Stimulated activated memory B cell treated with anti-CD40 and anti-IgM and Interleukin-4, amounts not matched to agents 10 μg/mL and 1 μg/mL and 100 μg/mL, for 72 hours (primary cell): ENCODE data around the gene ANKRD16.
A peak's percentile ranks its signal among the peaks of the same experiment; 100 is the strongest.

Source experiments
- ATAC-seq: fragments of 150-1000 bp; cut with Tn5 transposase; 2 replicates; pipeline ENCODE4 v1.10.0; 2021
- H3K27ac Mint-ChIP-seq: one replicate; pipeline ENCODE4 v1.8.0; 2022; ENCODE audit warnings: mild to moderate bottlenecking, mixed read lengths
- H3K27me3 Mint-ChIP-seq: one replicate; pipeline ENCODE4 v1.8.0; 2022; ENCODE audit warnings: mixed read lengths
- H3K36me3 Mint-ChIP-seq: one replicate; pipeline ENCODE4 v1.8.0; 2022; ENCODE audit warnings: mixed read lengths
- H3K4me1 Mint-ChIP-seq: one replicate; pipeline ENCODE4 v1.8.0; 2022; ENCODE audit warnings: mixed read lengths
- H3K4me3 Mint-ChIP-seq: one replicate; pipeline ENCODE4 v1.8.0; 2022; ENCODE audit warnings: mild to moderate bottlenecking, moderate library complexity, mixed read lengths
- H3K9me3 Mint-ChIP-seq: one replicate; pipeline ENCODE4 v1.8.0; 2022; ENCODE audit warnings: mixed read lengths

The ANKRD16 gene

DNA sequence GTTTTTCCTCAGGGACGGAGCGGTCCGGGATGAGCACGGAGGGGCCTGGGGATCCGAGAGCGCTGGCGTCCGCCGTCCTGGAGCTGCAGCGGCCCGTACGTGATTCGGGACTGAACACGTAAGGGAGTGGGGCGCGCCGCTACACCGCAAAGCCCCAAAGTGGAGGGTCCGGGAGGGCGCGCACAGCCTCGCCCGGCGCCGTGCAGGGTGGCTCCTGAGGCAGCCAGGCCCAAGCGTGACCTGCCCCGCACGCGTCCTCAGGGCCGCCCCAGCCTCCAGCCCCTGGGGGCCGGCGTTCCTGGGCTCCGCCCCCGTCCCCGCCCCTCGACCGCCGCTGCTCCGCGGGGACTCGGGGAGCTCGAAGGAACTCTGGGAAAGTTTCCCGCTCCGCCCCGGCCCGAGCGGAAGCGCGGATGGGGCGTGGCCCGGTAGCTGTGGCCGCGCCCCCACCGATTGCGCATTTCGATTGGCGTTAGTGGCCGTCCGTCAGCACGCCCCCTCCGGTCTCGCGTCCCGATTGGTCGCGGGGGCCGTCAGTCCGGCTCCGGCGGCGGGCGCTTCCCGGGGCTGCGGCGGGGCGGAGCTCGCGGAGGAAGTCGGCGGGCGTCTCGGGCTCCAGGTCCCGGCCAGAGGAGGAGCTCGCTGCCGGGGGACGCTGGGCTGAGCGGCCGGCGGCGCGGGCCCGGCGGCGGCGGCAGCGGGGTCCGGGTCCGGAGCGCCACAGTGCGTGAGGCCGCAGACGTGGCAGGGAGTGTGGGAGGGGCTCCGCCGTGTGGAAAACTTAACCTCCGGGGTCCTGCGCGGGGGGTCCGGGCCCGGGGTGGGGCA is at the start of gene ANKRD16, which contains the start of gene FBH1:
Gene ANKRD16 (minus strand): TSS at position 270 of the 828 bp plus-strand sequence. CDS start 539 bp downstream, outside the sequence.
Gene FBH1 (plus strand): TSS at position 620 of the 828 bp plus-strand sequence. CDS start 103 bp downstream, at position 723.
- H3K36me3 Mint-ChIP-seq: peaks cover 35% of the 10 kb centered on the region
- ATAC-seq: peak; percentile 95
- no peaks in the 10 kb centered on the region for H3K9me3 Mint-ChIP-seq
- H3K4me1 Mint-ChIP-seq: peaks cover 56% of the 10 kb centered on the region
- H3K4me3 Mint-ChIP-seq: peak within 1 kb of the TSS; percentile 85
- no peaks in the 10 kb centered on the region for H3K27me3 Mint-ChIP-seq
- H3K27ac Mint-ChIP-seq: peak within 1 kb of the TSS; percentile 79

DNA sequence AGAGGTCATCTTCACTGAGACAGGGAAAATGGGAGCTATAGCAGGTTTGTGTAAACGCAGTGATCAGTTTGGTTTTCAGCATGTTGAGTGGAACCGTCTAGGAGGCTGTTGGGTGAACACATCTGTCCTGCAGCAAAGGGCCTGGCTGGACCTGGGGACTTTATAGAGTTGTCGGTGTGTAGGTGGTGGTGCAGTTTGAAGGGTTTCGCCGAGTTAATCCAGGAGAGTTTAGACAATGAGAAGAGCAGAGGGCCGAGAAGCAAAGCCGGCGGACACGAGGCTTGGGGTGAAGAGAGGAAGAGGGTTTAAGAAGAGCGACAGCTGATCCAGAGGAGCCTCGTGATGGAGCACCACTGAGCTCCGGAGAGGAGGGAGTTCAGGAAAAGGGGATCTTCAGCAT is 48.6 kb upstream of the ANKRD16 start:
- Mint-ChIP-seq H3K27me3 (no peaks in the 10 kb centered on the region), H3K27ac (no peak overlapping the region), H3K36me3 (peaks cover 42% of the 10 kb centered on the region), H3K9me3 (no peaks in the 10 kb centered on the region), H3K4me3 (no peak overlapping the region), H3K4me1 (no peaks in the 10 kb centered on the region)
- ATAC-seq: no peak

DNA sequence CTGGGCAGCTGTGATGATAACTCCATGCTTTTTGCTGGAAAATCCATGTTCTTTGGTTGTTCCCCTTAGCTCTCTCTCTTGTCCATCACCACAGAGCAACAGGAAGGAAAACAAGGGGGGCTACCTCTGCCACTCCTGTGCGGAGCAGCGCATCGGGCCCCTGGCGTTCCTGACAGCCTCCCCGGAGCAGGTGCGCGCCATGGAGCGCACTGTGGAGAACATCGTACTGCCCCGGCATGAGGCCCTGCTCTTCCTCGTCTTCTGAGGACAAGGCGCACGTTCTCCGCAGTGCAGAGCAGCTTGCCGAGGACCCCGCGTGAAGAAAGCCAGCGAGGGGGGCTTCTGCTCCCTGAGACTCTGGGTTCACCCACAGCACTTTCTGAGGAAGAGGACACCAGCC is 47.3 kb upstream of the ANKRD16 start:
- H3K27ac Mint-ChIP-seq: no peak overlapping the region
- ATAC-seq: no peak
- no peaks in the 10 kb centered on the region for H3K9me3 Mint-ChIP-seq
- H3K4me1 Mint-ChIP-seq: no peaks in the 10 kb centered on the region
- no peak overlapping the region for H3K4me3 Mint-ChIP-seq
- H3K27me3 Mint-ChIP-seq: no peaks in the 10 kb centered on the region
- peaks cover 51% of the 10 kb centered on the region for H3K36me3 Mint-ChIP-seq

DNA sequence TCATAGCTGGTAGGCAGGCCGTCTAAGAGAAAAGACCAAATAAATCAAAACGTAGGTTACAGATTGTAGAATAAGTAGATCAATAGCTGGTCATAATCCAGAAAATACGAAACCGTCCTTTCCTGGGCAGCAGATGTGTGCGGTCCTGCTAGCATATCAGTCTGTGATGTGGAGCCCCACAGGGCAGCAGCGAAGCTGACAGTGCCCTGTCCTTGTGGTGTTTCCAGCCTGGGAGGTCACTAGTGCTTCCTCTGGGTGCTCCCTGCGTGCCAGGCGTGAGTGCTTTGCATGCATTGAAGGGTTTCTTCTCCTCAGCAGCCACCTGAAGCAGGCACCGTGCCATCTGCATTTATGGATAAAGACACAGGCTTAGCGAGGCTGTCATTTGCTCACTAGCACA is 45.9 kb upstream of the ANKRD16 start:
- Mint-ChIP-seq H3K27ac (no peak overlapping the region), H3K27me3 (no peaks in the 10 kb centered on the region), H3K36me3 (peaks cover 62% of the 10 kb centered on the region), H3K4me1 (no peaks in the 10 kb centered on the region), H3K9me3 (no peaks in the 10 kb centered on the region), H3K4me3 (no peak overlapping the region)
- no peak for ATAC-seq

DNA sequence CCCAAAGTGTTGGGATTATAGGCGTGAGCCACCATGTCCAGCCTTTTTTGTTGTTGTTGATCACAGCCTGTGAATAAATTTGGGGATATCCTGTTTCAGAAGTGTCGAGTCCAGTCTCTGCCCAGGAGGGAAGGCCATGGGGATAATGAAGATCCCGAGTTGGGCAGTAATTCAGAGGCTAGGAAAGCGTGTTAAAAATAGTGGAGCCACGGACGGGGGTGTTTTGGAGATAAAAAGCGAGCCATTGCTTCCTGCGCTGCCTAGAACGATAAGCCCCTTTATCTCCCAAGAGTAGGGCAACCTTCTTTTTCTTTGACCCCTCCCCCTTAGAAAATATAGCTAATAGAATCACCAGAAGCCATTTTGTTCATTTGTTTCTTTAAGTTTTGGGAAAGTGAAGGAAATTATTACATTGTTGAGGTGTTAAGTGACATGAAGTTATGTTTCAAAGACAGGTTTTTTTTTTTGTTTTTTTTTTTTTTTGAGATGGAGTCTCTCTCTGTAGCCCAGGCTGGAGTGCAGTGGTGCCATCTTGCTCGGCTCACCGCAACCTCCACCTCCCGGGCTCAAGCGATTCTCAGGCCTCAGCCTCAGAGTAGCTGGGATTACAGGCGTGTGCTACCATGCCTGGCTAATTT is 44.3 kb upstream of the ANKRD16 start:
- Mint-ChIP-seq H3K27ac (no peak overlapping the region), H3K4me1 (no peaks in the 10 kb centered on the region), H3K9me3 (no peaks in the 10 kb centered on the region), H3K27me3 (no peaks in the 10 kb centered on the region), H3K36me3 (peaks cover 70% of the 10 kb centered on the region), H3K4me3 (no peak overlapping the region)
- ATAC-seq: no peak

DNA sequence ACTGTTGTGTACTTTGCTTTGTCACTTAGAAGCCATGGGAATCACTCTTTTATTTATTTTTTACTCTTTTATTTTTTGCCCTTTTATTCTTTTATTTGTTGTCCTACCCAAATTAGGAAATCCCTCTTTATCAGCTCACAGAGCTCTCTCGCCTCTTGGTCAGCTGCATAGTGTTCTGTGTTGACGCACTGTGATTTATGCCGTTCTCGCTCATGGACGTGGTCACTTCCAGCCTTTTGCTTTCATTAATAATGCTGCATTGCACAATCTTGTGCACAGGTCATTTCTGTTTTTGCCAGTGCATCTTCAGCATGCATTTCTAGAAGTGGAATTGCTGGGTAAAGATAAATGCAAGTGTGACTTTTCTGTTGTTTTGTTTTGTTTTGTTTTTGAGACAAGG is 42.7 kb upstream of the ANKRD16 start:
- Mint-ChIP-seq H3K27me3 (no peaks in the 10 kb centered on the region), H3K4me3 (no peak overlapping the region), H3K36me3 (peaks cover 65% of the 10 kb centered on the region), H3K4me1 (no peaks in the 10 kb centered on the region), H3K27ac (no peak overlapping the region), H3K9me3 (no peaks in the 10 kb centered on the region)
- no peak for ATAC-seq

DNA sequence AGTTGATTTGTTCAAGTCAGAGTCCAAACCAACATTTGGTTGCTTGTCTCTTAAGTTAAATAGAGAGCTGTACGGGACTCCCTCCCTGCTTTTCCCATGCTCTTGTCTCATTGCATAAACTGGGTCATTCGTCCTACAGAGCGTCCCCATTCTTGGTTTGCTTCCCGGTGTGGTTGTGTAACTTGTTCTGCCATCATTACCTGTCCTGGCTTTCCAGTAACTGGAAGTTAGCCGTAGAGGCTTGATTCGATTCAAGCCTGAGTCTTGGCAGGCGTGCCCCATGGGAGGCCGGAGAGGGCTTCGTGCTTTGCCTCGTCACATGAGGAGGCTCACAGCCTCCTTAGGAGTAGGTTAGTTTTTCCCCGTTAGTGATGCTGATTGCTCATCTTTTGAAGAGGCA is 40.6 kb upstream of the ANKRD16 start:
- peaks cover 64% of the 10 kb centered on the region for H3K36me3 Mint-ChIP-seq
- no peak for ATAC-seq
- H3K4me3 Mint-ChIP-seq: no peak overlapping the region
- no peaks in the 10 kb centered on the region for H3K27me3 Mint-ChIP-seq
- H3K4me1 Mint-ChIP-seq: no peaks in the 10 kb centered on the region
- H3K9me3 Mint-ChIP-seq: no peaks in the 10 kb centered on the region
- no peak overlapping the region for H3K27ac Mint-ChIP-seq

DNA sequence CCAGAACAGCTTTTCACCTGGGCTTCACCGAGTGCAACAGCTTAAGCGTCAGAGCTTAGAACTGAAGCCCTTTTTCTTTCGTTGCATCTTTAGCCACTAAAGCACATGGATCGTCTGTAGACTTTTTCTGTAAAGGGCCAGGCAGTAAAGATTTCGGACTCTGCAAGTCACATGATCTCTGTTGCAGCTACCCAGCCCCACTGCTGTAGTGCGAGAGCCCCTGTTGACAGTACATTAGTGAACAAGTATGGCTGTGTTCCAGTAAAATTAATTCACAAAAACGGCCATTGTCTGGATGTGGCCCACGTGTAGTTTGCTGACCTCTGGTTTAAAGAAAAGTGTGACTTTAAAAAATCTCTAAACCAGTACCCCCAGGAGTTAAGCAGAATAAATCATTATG is 39.7 kb upstream of the ANKRD16 start:
- Mint-ChIP-seq H3K4me3 (no peak overlapping the region), H3K27ac (no peak overlapping the region), H3K27me3 (no peaks in the 10 kb centered on the region), H3K36me3 (peaks cover 72% of the 10 kb centered on the region), H3K9me3 (no peaks in the 10 kb centered on the region), H3K4me1 (no peaks in the 10 kb centered on the region)
- ATAC-seq: no peak

DNA sequence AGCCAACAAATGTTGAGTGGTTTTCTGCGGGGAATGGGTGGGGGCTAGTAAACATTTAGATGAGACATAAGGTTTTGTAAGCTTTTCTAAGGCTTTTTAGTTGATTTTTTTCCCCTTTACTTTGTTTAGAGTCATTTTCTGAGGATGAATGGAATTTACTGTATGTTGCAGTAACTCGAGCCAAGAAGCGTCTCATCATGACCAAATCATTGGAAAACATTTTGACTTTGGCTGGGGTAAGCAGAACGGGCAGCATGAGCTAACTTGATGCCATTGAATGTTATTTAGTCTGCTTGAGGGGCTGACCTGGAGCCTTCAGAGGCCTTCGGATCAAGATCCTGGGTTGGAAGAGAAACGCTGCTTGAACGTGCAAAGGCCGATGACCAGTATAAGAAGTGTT is 37.6 kb upstream of the ANKRD16 start:
- Mint-ChIP-seq H3K27ac (no peak overlapping the region), H3K4me1 (no peaks in the 10 kb centered on the region), H3K27me3 (no peaks in the 10 kb centered on the region), H3K4me3 (no peak overlapping the region), H3K36me3 (peaks cover 74% of the 10 kb centered on the region), H3K9me3 (no peaks in the 10 kb centered on the region)
- no peak for ATAC-seq

DNA sequence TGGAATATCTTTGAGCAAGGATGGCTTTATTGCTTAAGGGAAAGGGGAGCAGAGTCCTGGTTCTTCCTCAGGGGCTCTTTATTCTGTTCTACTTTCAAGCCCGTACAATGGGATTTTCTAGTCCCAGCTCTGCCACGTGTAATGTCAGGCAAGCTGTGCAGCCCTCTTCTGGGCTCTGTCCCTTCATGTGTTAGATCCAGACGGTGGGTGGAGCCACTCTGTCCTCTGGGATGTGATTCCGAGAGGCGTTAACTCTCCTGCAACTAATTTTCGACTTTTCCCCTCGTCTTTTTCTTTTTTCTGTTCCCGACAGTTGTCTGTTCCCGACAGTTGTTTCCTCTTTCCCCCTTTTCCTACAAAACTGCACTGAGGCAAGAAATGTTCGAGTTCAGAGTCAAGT is 35.2 kb upstream of the ANKRD16 start:
- no peak for ATAC-seq
- Mint-ChIP-seq H3K36me3 (peaks cover 76% of the 10 kb centered on the region), H3K4me1 (no peaks in the 10 kb centered on the region), H3K4me3 (no peak overlapping the region), H3K9me3 (no peaks in the 10 kb centered on the region), H3K27ac (no peak overlapping the region), H3K27me3 (no peaks in the 10 kb centered on the region)

DNA sequence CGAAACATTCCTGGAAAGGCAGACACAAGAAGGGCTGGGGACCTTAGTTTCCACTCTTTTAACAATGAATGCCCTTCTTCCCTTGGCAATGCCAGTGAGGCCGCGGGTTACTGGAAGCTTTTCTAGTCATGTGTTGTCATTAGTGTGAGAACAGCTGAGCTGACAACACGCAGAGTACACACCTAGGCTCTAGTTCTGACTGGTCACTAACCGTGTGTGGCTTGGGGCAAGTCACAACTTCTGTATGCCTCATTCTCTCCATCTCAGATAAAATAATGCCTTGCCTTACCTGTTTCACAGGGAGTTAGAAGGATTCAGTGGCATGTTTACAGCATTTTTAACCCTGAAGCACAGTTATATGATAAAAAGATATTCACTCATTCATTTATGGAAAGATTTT is 32.1 kb upstream of the ANKRD16 start:
- H3K27ac Mint-ChIP-seq: no peak overlapping the region
- peaks cover 74% of the 10 kb centered on the region for H3K36me3 Mint-ChIP-seq
- no peaks in the 10 kb centered on the region for H3K27me3 Mint-ChIP-seq
- H3K9me3 Mint-ChIP-seq: no peaks in the 10 kb centered on the region
- ATAC-seq: no peak
- no peaks in the 10 kb centered on the region for H3K4me1 Mint-ChIP-seq
- H3K4me3 Mint-ChIP-seq: no peak overlapping the region

DNA sequence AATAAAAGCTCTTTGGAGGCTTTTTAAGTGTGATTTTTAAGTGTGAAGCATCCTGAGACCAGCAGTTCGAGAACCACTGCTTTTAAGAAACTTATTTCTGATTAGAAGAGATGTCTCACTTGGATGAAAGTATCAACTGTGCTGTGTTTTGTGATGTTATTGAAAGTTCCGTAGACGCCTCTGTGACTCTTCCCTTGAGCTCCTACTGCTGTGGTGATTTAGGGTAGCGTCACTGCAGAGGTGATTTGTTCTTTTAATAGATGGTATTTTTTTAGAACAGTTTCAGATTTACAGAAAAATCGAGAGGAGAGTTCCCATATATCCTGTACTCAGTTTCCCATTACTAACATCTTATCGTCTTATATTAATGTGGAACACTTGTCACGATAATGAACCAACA is 29.9 kb upstream of the ANKRD16 start:
- Mint-ChIP-seq H3K9me3 (no peaks in the 10 kb centered on the region), H3K4me1 (no peaks in the 10 kb centered on the region)

DNA sequence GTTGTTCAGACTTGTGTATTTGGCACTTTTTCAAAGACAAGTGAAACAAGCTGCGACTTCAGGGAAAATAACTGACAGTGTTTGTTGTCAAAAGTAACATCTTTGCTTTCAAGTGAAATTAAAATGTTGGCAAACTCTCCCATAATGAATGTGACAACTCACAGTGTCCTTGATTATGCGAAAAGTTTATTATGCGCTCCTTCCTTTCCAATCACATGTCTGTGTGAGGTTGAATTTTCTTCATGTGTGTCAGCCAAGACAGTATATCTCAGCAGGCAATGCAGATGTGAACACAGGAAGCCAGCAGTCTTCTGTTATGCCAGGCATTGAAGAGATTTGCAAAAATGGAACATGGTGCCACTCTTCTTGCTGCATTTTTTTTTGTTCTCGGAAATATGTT is 29.1 kb upstream of the ANKRD16 start:
- no peaks in the 10 kb centered on the region for H3K27me3 Mint-ChIP-seq
- peaks cover 76% of the 10 kb centered on the region for H3K36me3 Mint-ChIP-seq
- no peak for ATAC-seq
- no peak overlapping the region for H3K4me3 Mint-ChIP-seq
- no peak overlapping the region for H3K27ac Mint-ChIP-seq
- no peaks in the 10 kb centered on the region for H3K4me1 Mint-ChIP-seq
- no peaks in the 10 kb centered on the region for H3K9me3 Mint-ChIP-seq

More for the DNA sequence above, 29.9 kb upstream of the ANKRD16 start:
- H3K36me3 Mint-ChIP-seq: peaks cover 77% of the 10 kb centered on the region
- no peak for ATAC-seq
- no peak overlapping the region for H3K4me3 Mint-ChIP-seq
- H3K27ac Mint-ChIP-seq: no peak overlapping the region
- H3K27me3 Mint-ChIP-seq: no peaks in the 10 kb centered on the region

DNA sequence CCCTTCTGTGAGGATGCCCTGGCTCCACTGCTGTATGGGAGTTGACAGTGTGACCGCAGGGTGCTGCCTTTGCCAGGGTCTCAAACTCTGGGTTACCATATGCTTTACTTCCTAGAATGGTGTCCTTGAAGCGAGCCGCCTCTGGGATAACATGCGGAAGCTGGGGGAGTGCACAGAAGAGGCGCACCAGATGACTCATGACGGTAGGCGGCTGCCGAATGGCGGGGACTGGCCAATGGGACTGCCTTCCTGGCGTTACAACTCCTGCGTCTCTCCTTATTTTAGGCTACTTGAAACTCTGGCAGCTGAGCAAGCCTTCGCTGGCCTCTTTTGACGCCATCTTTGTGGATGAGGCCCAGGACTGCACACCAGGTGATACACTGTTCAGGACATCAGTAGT is 27.6 kb upstream of the ANKRD16 start:
- peaks cover 81% of the 10 kb centered on the region for H3K36me3 Mint-ChIP-seq
- H3K4me1 Mint-ChIP-seq: no peaks in the 10 kb centered on the region
- no peak overlapping the region for H3K27ac Mint-ChIP-seq
- H3K9me3 Mint-ChIP-seq: no peaks in the 10 kb centered on the region
- H3K4me3 Mint-ChIP-seq: no peak overlapping the region
- H3K27me3 Mint-ChIP-seq: no peaks in the 10 kb centered on the region
- ATAC-seq: no peak

DNA sequence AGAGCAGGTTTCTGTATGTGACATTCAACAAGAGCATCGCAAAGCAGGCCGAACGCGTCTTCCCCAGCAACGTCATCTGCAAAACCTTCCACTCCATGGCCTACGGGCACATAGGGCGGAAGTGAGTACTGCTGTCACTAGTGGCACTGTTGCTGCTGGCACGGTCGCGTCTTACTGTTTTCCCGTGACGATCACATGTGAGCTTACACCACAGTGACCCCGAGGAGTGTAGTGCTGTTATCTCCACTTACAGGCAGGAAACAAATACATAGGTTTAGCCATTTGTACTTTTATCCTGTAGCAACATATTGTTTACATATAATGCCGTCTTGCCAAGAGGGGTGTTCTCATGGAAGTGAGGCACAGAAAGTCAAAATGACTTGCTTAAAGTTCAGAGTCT is 25.8 kb upstream of the ANKRD16 start:
- H3K27ac Mint-ChIP-seq: no peak overlapping the region
- no peak overlapping the region for H3K4me3 Mint-ChIP-seq
- no peaks in the 10 kb centered on the region for H3K27me3 Mint-ChIP-seq
- peaks cover 6% of the 10 kb centered on the region for H3K4me1 Mint-ChIP-seq
- peaks cover 79% of the 10 kb centered on the region for H3K36me3 Mint-ChIP-seq
- ATAC-seq: no peak
- H3K9me3 Mint-ChIP-seq: no peaks in the 10 kb centered on the region

DNA sequence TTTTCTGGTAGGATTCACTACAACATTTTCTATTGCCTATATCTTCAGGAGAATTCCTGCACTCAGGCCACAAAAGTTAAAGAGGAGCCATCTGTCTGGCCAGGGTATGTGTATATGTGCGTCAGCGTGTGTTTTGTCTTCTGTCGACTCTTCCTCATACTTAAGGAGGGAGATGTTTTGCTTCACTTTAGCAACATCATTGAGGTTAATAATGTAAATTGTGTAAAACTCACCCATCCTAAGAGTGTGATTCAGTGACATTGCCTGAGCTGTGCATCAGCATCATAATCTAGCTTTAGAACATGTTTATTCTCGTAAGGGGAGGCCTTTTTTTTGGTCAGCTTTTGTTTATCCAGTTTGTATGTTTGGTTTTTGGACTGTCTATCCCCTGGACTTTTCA is 24.0 kb upstream of the ANKRD16 start:
- H3K36me3 Mint-ChIP-seq: peaks cover 84% of the 10 kb centered on the region
- H3K9me3 Mint-ChIP-seq: no peaks in the 10 kb centered on the region
- H3K4me1 Mint-ChIP-seq: peaks cover 6% of the 10 kb centered on the region
- ATAC-seq: no peak
- no peak overlapping the region for H3K4me3 Mint-ChIP-seq
- no peaks in the 10 kb centered on the region for H3K27me3 Mint-ChIP-seq
- H3K27ac Mint-ChIP-seq: no peak overlapping the region
